ENCODE data around the gene ZNF77.

ZNF77 gene

DNA sequence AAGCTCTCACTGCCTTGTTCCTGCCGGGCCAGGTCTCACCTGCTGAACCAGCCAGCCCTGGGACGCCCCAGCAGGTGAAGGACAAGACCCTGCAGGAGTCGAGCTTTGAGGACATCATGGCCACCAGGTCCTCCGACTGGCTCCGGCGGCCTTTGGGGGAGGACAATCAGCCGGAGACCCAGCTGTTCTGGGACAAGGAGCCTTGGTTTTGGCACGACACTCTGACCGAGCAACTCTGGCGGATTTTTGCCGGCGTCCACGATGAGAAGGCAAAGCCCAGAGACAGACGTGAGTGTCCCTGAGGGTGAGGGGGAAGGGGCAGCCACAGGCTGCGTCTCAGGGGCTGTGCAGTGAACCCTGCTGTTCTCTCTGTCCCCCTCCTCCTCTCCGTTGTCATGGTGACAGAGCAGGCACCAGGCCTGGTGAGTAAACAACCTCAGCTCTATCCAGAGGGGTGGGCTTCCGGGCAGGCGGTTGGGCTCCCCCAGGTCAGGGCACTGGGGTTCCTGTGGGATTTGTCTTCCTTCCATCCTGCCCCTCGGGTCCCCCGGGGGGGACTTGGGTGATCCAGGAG, 42.3 kb upstream of the ZNF77 start:
- Histone ChIP-seq H3K27ac (peak overlapping the region in 1 of 2 donors; percentile 1), H3K4me3 (no peak overlapping the region)
- DNase-seq (ENCODE audit: low spot score): no peak
- TF ChIP-seq CTCF (IDR thresholded peaks at IDR 0.05): no peak

DNA sequence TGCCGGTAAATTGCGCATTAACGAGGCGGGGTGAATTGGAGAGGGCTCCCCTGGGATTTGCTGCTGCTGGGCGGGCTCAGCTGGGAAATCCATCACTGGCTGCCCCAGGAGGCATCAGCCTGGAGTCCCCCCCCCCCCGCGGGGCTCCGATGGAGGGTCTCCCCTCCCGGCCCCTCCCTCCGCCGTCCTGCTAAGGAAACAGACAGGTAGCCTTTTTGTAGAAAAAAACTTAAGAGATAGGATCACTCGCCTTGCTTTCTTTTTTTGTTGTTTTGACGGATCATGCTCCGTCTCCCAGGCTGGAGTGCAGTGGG, 39.4 kb upstream of the ZNF77 start:
- Histone ChIP-seq H3K4me3 (peak overlapping the region; percentile 66), H3K27ac (peak overlapping the region; percentile 90)
- TF ChIP-seq CTCF (IDR thresholded peaks at IDR 0.05): no peak
- DNase-seq (ENCODE audit: low spot score): no peak

DNA sequence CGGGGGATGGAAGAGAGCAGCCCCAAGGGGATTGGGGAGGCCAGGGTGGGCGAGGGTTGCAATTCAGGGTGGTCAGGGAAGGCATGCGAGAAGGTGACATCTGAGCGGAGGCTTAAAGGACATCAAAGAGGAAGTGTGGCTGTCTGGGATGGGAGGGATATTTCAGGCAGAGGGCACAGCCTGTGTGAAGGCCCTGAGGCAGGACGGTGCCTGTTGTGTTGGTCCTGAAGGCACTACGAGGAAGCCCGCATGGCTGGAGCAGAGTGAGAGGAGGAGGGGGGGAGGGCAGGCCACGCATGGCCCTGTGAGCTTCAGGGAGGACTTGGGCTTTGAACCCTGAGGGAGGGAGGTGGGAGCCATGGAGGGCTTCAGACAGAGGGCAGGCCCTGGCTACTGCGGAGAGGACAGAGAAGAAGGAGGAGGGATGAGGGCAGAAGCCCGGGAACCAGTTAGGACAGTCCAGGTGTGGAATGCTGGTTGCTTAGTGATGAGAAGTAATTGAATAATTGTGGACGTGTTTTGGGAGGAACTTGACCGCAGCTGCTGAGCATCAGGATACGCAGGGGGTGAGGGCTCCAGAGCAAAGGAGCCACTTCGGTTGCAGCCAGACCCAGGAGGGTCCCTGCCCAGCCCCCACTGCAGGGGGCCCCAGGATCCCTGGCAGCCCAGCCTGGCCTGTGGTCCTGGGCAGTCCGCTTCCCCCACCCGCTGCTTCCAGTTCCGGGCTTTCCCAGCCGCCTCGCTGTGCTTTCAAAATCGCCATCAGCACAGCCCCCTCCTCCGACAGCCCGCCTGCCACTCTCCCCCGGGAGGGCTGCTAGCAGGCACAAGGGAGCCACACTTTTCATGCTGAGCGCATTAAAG, 38.8 kb upstream of the ZNF77 start:
- peak; percentile 93 for DNase-seq (ENCODE audit: low spot score)
- H3K4me3 ChIP-seq: peak overlapping the region; percentile 66

DNA sequence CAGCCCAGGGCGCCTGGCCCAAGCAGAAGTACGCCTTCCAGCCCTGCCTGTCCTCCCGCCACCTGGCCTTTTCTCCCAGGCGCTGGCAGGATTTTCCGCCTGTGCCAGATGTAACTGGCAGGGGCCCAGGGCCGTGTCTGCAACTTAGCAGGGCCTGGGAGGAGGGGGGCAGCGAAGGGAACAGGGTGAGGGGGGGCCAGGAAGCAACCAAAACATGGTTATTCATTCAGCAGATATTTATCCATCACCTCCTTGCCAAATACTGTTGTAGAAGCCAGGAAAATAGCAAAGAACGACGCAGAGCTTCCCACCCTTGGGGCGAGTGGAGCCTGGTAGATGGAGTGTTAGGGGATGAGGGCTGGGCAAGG, 38.2 kb upstream of the ZNF77 start:
- H3K4me3 ChIP-seq: peak overlapping the region; percentile 66

More for the DNA sequence above, 38.8 kb upstream of the ZNF77 start:
- no peak for TF ChIP-seq CTCF (IDR thresholded peaks at IDR 0.05)
- H3K27ac ChIP-seq: peak overlapping the region; percentile 90

DNA sequence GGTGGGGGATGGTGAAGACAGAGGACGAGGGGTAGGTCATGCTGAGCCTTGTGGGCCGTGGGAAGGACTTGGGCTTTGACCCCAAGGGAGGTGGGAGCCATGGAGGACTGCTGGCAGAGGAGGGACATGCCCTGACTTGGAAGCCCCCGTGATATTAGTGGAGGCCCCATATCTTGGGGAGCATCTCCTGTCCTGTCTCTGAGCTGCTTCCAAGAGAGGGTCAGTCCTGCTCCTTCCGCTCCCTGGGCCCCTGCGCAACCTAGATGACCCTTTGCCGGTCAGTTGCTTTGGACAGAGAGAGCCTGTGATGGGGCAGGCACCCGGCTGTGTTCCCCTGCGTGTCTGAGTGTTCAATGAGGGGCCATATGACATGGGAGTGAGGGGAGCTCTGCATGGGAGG, 37.8 kb upstream of the ZNF77 start:
- no peak for TF ChIP-seq CTCF (IDR thresholded peaks at IDR 0.05)
- Histone ChIP-seq H3K27ac (peak overlapping the region; percentile 90), H3K4me3 (peak overlapping the region; percentile 40)
- DNase-seq (ENCODE audit: low spot score): no peak

More for the DNA sequence above, 38.2 kb upstream of the ZNF77 start:
- DNase-seq (ENCODE audit: low spot score): peak; percentile 97
- no peak for TF ChIP-seq CTCF (IDR thresholded peaks at IDR 0.05)
- peak overlapping the region; percentile 90 for H3K27ac ChIP-seq

DNA sequence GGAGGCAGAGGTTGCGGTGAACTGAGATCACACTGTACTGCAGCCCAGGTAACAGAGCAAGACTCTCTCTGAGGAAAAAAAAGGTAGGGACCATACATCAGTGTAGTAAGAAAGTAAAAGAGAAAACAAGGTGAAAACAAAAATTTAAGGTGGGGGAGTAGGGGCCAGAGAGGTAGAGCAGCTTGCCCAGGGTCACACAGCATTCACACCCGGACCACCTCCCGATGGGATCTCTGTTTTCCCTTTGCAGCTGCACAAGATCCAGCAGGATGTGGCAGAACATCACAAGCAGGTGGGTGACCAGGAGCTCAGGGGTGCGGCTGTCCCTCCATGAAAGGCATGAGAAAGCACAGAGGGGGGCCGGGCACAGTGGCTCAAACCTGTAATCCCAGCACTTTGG, 37.1 kb upstream of the ZNF77 start:
- H3K4me3 ChIP-seq: no peak overlapping the region
- no peak for DNase-seq (ENCODE audit: low spot score)
- peak overlapping the region in 1 of 2 donors; percentile 28 for H3K27ac ChIP-seq
- no peak for TF ChIP-seq CTCF (IDR thresholded peaks at IDR 0.05)

DNA sequence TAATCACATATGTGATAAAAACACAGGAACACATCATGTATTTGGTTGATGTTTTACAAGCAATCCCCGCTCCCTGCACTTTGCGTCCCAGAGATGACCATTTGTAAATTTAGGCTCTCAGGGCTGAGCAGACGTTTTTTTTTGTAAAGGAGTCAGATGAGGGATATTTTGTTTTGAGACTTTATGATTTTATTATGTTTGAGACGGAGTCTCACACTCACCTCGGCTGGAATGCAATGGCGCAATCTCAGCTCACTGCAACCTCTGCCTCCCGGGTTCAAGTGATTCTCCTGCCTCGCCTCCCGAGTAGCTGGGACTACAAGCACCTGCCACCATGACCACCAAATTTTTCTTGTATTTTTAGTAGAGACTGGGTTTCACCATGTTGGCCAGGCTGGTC, 34.0 kb upstream of the ZNF77 start:
- no peak for TF ChIP-seq CTCF (IDR thresholded peaks at IDR 0.05)
- peak overlapping the region in 1 of 2 donors; percentile 24 for H3K27ac ChIP-seq
- no peak overlapping the region for H3K4me3 ChIP-seq
- no peak for DNase-seq (ENCODE audit: low spot score)
